Measurements from ENCODE around the gene MAP1A. TPM values are rescaled to one million over a fixed set of nuclear protein-coding genes. Genes with fewer than 3 reads are reported as not detected.
A peak's percentile ranks its signal among the peaks of the same experiment; 100 is the strongest.
"Not testable (repeated sequence)": the region's sequence is repeated elsewhere in the genome, so short reads cannot be mapped to it uniquely, and the experiment has no call there.

MAP1A gene
- total RNA-seq, 4 donors from 2014 or later: 2.3 to 6.7 (median 3.8) TPM

- TF ChIP-seq POLR2A (IDR thresholded peaks at IDR 0.05) (no peak), CTCF (IDR thresholded peaks at IDR 0.05) (no peak)
- WGBS, 2 donors: 93% methylated on average over 15 of the region's 15 CpGs
- no peak overlapping the region for H3K4me3 ChIP-seq (ENCODE audit: low read depth, poor library complexity, severe bottlenecking)
- intact Hi-C loops (cut with DNase I; ENCODE audit: low total_unique reads): no loop called here
- DNase-seq (ENCODE audit: low spot score in 2 of 2): peak in 1 of 2 donors; percentile 79
Measured at GRCh38 chr15:43529141-43529540, 11.7 kb downstream of the MAP1A start.

GRCh38 chr15:43529587-43530345 is 12.4 kb downstream of the MAP1A start:
- no peak overlapping the region for H3K4me3 ChIP-seq (ENCODE audit: low read depth, poor library complexity, severe bottlenecking)
- TF ChIP-seq POLR2A (IDR thresholded peaks at IDR 0.05): no peak
- no peak for TF ChIP-seq CTCF (IDR thresholded peaks at IDR 0.05)
- intact Hi-C loops (cut with DNase I; ENCODE audit: low total_unique reads): no loop called here
- DNase-seq (ENCODE audit: low spot score in 2 of 2): peak in 1 of 2 donors; percentile 75
- WGBS, 2 donors: 92 to 93% methylated on average over 12 of the region's 12 CpGs

- no peak for TF ChIP-seq POLR2A (IDR thresholded peaks at IDR 0.05)
- H3K4me3 ChIP-seq (ENCODE audit: low read depth, poor library complexity, severe bottlenecking): no peak overlapping the region
- DNase-seq (ENCODE audit: low spot score in 2 of 2): peak in 1 of 2 donors; percentile 76
- intact Hi-C loops (cut with DNase I; ENCODE audit: low total_unique reads): no loop called here
- 36 to 41% methylated on average over 7 of the region's 7 CpGs for WGBS, 2 donors
Measured at GRCh38 chr15:43531018-43531670, 13.7 kb downstream of the MAP1A start.

- H3K4me3 ChIP-seq (ENCODE audit: low read depth, poor library complexity, severe bottlenecking); intact Hi-C loops (cut with DNase I; ENCODE audit: low total_unique reads): not testable (repeated sequence)
- WGBS, 2 donors: 62 to 72% methylated on average over 5 of the region's 5 CpGs
- peak in 1 of 2 donors; percentile 13 for DNase-seq (ENCODE audit: low spot score in 2 of 2)
Measured at GRCh38 chr15:43532826-43533225, 15.4 kb downstream of the MAP1A start.

GRCh38 chr15:43534897-43535296 is 17.5 kb downstream of the MAP1A start:
- no peak overlapping the region for H3K4me3 ChIP-seq (ENCODE audit: low read depth, poor library complexity, severe bottlenecking)
- DNase-seq (ENCODE audit: low spot score in 2 of 2): peak in 1 of 2 donors; percentile 45
- 82 to 93% methylated on average over 3 of the region's 3 CpGs for WGBS, 2 donors
- intact Hi-C loops (cut with DNase I; ENCODE audit: low total_unique reads): no loop called here
- TF ChIP-seq CTCF (IDR thresholded peaks at IDR 0.05) (no peak), POLR2A (IDR thresholded peaks at IDR 0.05) (no peak)

- intact Hi-C loops (cut with DNase I; ENCODE audit: low total_unique reads): no loop called here
- TF ChIP-seq CTCF (IDR thresholded peaks at IDR 0.05) (no peak), POLR2A (IDR thresholded peaks at IDR 0.05) (no peak)
- 51 to 68% methylated on average over 2 of the region's 2 CpGs for WGBS, 2 donors
- no peak for DNase-seq (ENCODE audit: low spot score in 2 of 2)
- no peak overlapping the region for H3K4me3 ChIP-seq (ENCODE audit: low read depth, poor library complexity, severe bottlenecking)
Measured at GRCh38 chr15:43538091-43538490, 20.7 kb downstream of the MAP1A start.

Data from lower leg skin (tissue), 4 donors.